A549 (cell line): ENCODE data around the gene IQGAP2. TPM values are rescaled to one million over a fixed set of nuclear protein-coding genes. Genes with fewer than 3 reads are reported as not detected.

Experiments
- ATAC-seq, 2 experiments: fragments of 200-7000 bp in 1 of 2; fragments of >200 bp in 1 of 2; cut with Nextera tagmentation in 1 of 2; cut with Tn5 transposase in 1 of 2; 3 replicates each; pipeline versions ENCODE4 v1.8.0 to v1.9.1; 2018 to 2020; ENCODE audit warnings: mild to moderate bottlenecking in 1 of 2, moderate library complexity in 1 of 2
- CTCF ChIA-PET: fragments of 300-600 bp; sonication (Branson Sonifier 250); formaldehyde crosslinking; extraction: SDS; loops from one replicate; lab custom pipeline; 2021; ENCODE audit warnings: antibody characterized with exemption, inconsistent platforms; lab: Yijun Ruan, JAX
- POLR2A ChIA-PET: fragments of 350-600 bp; formaldehyde crosslinking; extraction: SDS; loops from one replicate; lab custom pipeline; 2021; ENCODE audit warnings: antibody characterized with exemption, inconsistent platforms; lab: Yijun Ruan, JAX
- DNase-seq, 2 experiments: peaks; one replicate each; pipeline versions ENCODE4 v3.0.0 to v3.0.0-alpha.2; 2011 to 2016; ENCODE audit warnings: low read depth in 1 of 2, low spot score in 1 of 2
- FAIRE-seq: peaks from 2 replicates; lab custom pipeline; 2011; peaks lifted over from hg19 to GRCh38; lab: Jason Lieb, UNC
- H3K27ac ChIP-seq, 2 experiments: fragments of >200 bp; sonication (Bioruptor Twin); formaldehyde crosslinking; 3 replicates each; pipeline ENCODE4 v1.5.1; 2016 to 2017
- H3K4me1 ChIP-seq: fragments of >200 bp; sonication (Bioruptor Twin); formaldehyde crosslinking; 3 replicates; pipeline ENCODE4 v1.6.1; 2016
- H3K4me2 ChIP-seq: fragments of >200 bp; sonication (Bioruptor Twin); formaldehyde crosslinking; 3 replicates; pipeline ENCODE4 v1.6.1; 2016
- H3K4me3 ChIP-seq: fragments of >200 bp; sonication (Bioruptor Twin); formaldehyde crosslinking; 3 replicates; pipeline ENCODE4 v1.5.1; 2016
- H3K9me3 ChIP-seq: fragments of >200 bp; sonication (Bioruptor Twin); formaldehyde crosslinking; 3 replicates; pipeline ENCODE4 v1.6.1; 2016
- CBX8 ChIP-seq: fragments of 200-600 bp; sonication (generic); IDR thresholded peaks from 2 replicates; pipeline ENCODE4 v1.6.1; 2016
- EHMT2 ChIP-seq: fragments of 200-600 bp; sonication (generic); IDR thresholded peaks from 2 replicates; pipeline ENCODE4 v1.6.1; 2016; ENCODE audit warnings: antibody characterized with exemption, low read depth, mild to moderate bottlenecking, moderate library complexity
- EP300 ChIP-seq, 2 experiments: fragments of >200 bp; sonication (Bioruptor Twin); formaldehyde crosslinking; IDR thresholded peaks; 2 replicates in 1 of 2; 3 replicates in 1 of 2; pipeline ENCODE4 v1.6.1; 2016 to 2017
- FOSB ChIP-seq: fragments of 250-450 bp; sonication (Bioruptor Pico); IDR thresholded peaks from 2 replicates; pipeline ENCODE4 v1.5.0; 2020; ENCODE audit warnings: mild to moderate bottlenecking, moderate library complexity
- FOSL2 ChIP-seq, 2 experiments: fragments of 450-650 bp in 1 of 2; fragments of >200 bp in 1 of 2; sonication (Bioruptor Twin) in 1 of 2; formaldehyde crosslinking; IDR thresholded peaks; 2 replicates each; pipeline versions ENCODE4 v1.5.0 to v1.6.1; 2016 to 2020; ENCODE audit warnings: mild to moderate bottlenecking in 1 of 2, moderate library complexity in 1 of 2
- GATA3 ChIP-seq: IDR thresholded peaks from 2 replicates; pipeline ENCODE4 v1.6.1; 2012; ENCODE audit warnings: borderline replicate concordance
- HMGXB4 ChIP-seq: fragments of 250-450 bp; sonication (Bioruptor Pico); IDR thresholded peaks from 2 replicates; pipeline ENCODE4 v1.5.0; 2021; ENCODE audit warnings: mild to moderate bottlenecking, moderate library complexity, borderline replicate concordance
- HOXA7 ChIP-seq: fragments of 250-450 bp; sonication (Bioruptor Pico); IDR thresholded peaks from 2 replicates; pipeline ENCODE4 v1.5.0; 2020; ENCODE audit warnings: mild to moderate bottlenecking, moderate library complexity
- HOXB13 ChIP-seq: fragments of 250-450 bp; sonication (Bioruptor Pico); IDR thresholded peaks from 2 replicates; pipeline ENCODE4 v1.5.0; 2020; ENCODE audit warnings: low read depth, mild to moderate bottlenecking, moderate library complexity
- HOXB5 ChIP-seq: fragments of 250-450 bp; sonication (Bioruptor Pico); IDR thresholded peaks from 2 replicates; pipeline ENCODE4 v1.5.0; 2020; ENCODE audit warnings: mild to moderate bottlenecking, moderate library complexity
- JUNB ChIP-seq: fragments of >200 bp; sonication (Bioruptor Twin); formaldehyde crosslinking; IDR thresholded peaks from 2 replicates; pipeline ENCODE4 v1.6.1; 2016
- KDM5A ChIP-seq: fragments of 200-600 bp; sonication (generic); IDR thresholded peaks from 2 replicates; pipeline ENCODE4 v1.6.1; 2016; ENCODE audit warnings: antibody characterized with exemption, mild to moderate bottlenecking
- MYC ChIP-seq: IDR thresholded peaks from 2 replicates; pipeline ENCODE4 v1.6.1; 2012; ENCODE audit warnings: mild to moderate bottlenecking, inconsistent platforms, low read length, improper control_type of control experiment, borderline replicate concordance
- POLR2A ChIP-seq: IDR thresholded peaks from 2 replicates; pipeline ENCODE4 v1.6.1; 2012; ENCODE audit warnings: mild to moderate bottlenecking, low read length
- RNF2 ChIP-seq: fragments of 200-600 bp; sonication (generic); IDR thresholded peaks from 2 replicates; pipeline ENCODE4 v1.6.1; 2016; ENCODE audit warnings: low read depth, mild to moderate bottlenecking, antibody characterized with exemption, moderate library complexity, borderline replicate concordance
- SMC3 ChIP-seq: fragments of >200 bp; sonication (Bioruptor Twin); formaldehyde crosslinking; IDR thresholded peaks from 3 replicates; pipeline ENCODE4 v1.6.1; 2018; ENCODE audit warnings: inconsistent platforms
- SREBF2 ChIP-seq: fragments of 450-650 bp; IDR thresholded peaks from 2 replicates; pipeline ENCODE4 v1.6.1; 2014; ENCODE audit warnings: mild to moderate bottlenecking, moderate library complexity
- TFCP2L1 ChIP-seq: fragments of 250-450 bp; sonication (Bioruptor Pico); IDR thresholded peaks from 2 replicates; pipeline ENCODE4 v1.5.0; 2021; ENCODE audit warnings: mild to moderate bottlenecking
- TP53 ChIP-seq: fragments of 250-450 bp; sonication (Bioruptor Pico); IDR thresholded peaks from 2 replicates; pipeline ENCODE4 v1.5.0; 2021; ENCODE audit warnings: mild to moderate bottlenecking, moderate library complexity
- USF2 ChIP-seq: fragments of 450-650 bp; IDR thresholded peaks from 2 replicates; pipeline ENCODE4 v1.6.1; 2014; ENCODE audit warnings: antibody characterized with exemption
- ZC3H11A ChIP-seq: fragments of 450-650 bp; IDR thresholded peaks from 2 replicates; pipeline ENCODE4 v1.6.1; 2014; ENCODE audit warnings: antibody characterized with exemption, mild to moderate bottlenecking
- ZFP36 ChIP-seq: fragments of 450-650 bp; IDR thresholded peaks from 2 replicates; pipeline ENCODE4 v1.6.1; 2014; ENCODE audit warnings: borderline replicate concordance; ENCODE audit not compliant: partially characterized antibody
- ZNF302 ChIP-seq: fragments of 250-450 bp; sonication (Bioruptor Pico); IDR thresholded peaks from 2 replicates; pipeline ENCODE4 v1.9.0; 2021; ENCODE audit warnings: inconsistent platforms, mild to moderate bottlenecking, moderate library complexity
- WGBS: methylation state at CpG from one replicate; pipeline ENCODE4 v1.1.6; 2017; ENCODE audit errors: missing lambda C conversion rate; 5-methylcytosine and 5-hydroxymethylcytosine counted together
- polyA plus RNA-seq, 4 experiments: library from polyadenylated mRNA; depleted of rRNA in 3 of 4; stranded (reverse); fragments of >200 nt; fragmentation: RNase III in 1 of 4; extraction: RNeasy Plus Mini Kit Qiagen cat#74134 plus additional on column Dnase treatment in 1 of 4; gene quantifications; 2 replicates in 3 of 4; 3 replicates in 1 of 4; pipeline ENCODE4 v1.2.3, GENCODE V29; 2011 to 2017

Gene IQGAP2
- polyA plus RNA-seq, 2 of the 4 experiments (the other 2 are of a cell fraction), result 5.3 to 10.1 TPM

GRCh38 chr5:76384189-76384588, 18.9 kb upstream of the IQGAP2 start:
- POLR2A ChIA-PET, result no interaction called here
- Histone ChIP-seq H3K9me3 (no peaks in the 10 kb centered on the region), H3K27ac (no peak overlapping the region), H3K4me3 (no peak overlapping the region), H3K4me2 (no peak overlapping the region), H3K4me1 (no peaks in the 10 kb centered on the region)
- WGBS, result 75% methylated on average over 4 of the region's 4 CpGs
- CTCF ChIA-PET, result interaction anchor here (0.9 to 1.0 kb wide), 2 partner anchors 11 to 13 kb away, joined by 3 to 4 read pairs; no protein-coding TSS in a partner anchor
- FAIRE-seq (no peak), ATAC-seq (no peak), DNase-seq (no peak)
- TF ChIP-seq JUNB, result no peak
- no peak for TF ChIP-seq HOXB5 (CRISPR knock-in tag)
- TF ChIP-seq EP300 (IDR thresholded peaks at IDR 0.05), result no peak
- TF ChIP-seq FOSB, result no peak
- no peak for TF ChIP-seq GATA3
- TF ChIP-seq CBX8, result no peak
- no peak for TF ChIP-seq ZC3H11A

- DNase-seq (no peak), ATAC-seq (no peak), FAIRE-seq (no peak)
- WGBS, result 61% methylated on average over 3 of the region's 3 CpGs
- H3K4me1 ChIP-seq, result no peaks in the 10 kb centered on the region
- CTCF ChIA-PET, result interaction anchor here (0.9 kb wide), 1 partner anchor 13 kb away, joined by 3 read pairs; no protein-coding TSS in a partner anchor
- TF ChIP-seq TP53 (CRISPR knock-in tag) (no peak), EP300 (IDR thresholded peaks at IDR 0.05) (no peak), USF2 (no peak), POLR2A (no peak), FOSL2 (IDR thresholded peaks at IDR 0.05) (no peak), FOSL2 (CRISPR knock-in tag; IDR thresholded peaks at IDR 0.05) (no peak), TFCP2L1 (CRISPR knock-in tag) (no peak), HOXB13 (CRISPR knock-in tag) (no peak), HMGXB4 (CRISPR knock-in tag) (no peak)
- H3K4me2 ChIP-seq, result no peak overlapping the region
- no peaks in the 10 kb centered on the region for H3K9me3 ChIP-seq
- POLR2A ChIA-PET, result no interaction called here
- H3K4me3 ChIP-seq, result no peak overlapping the region
- H3K27ac ChIP-seq, result no peak overlapping the region
Observed at GRCh38 chr5:76384705-76385104, 18.4 kb upstream of the IQGAP2 start.

- H3K9me3 ChIP-seq, result no peaks in the 10 kb centered on the region
- no peak overlapping the region for H3K27ac ChIP-seq
- no peaks in the 10 kb centered on the region for H3K4me1 ChIP-seq
- TF ChIP-seq ZNF302 (CRISPR knock-in tag) (no peak), KDM5A (no peak), EHMT2 (no peak), RNF2 (no peak), MYC (no peak), ZFP36 (no peak), SMC3 (no peak), SREBF2 (no peak), HOXA7 (CRISPR knock-in tag) (no peak), FOSL2 (IDR thresholded peaks at IDR 0.05) (no peak), FOSL2 (CRISPR knock-in tag; IDR thresholded peaks at IDR 0.05) (no peak)
- TF ChIP-seq, all 56 proteins: peak for 0
- H3K4me2 ChIP-seq, result no peak overlapping the region
- no peak overlapping the region for H3K4me3 ChIP-seq
- ATAC-seq (no peak), DNase-seq (no peak), FAIRE-seq (no peak)
- POLR2A ChIA-PET, result no interaction called here
- CTCF ChIA-PET, result interaction anchor here (0.6 to 1.8 kb wide), 2 partner anchors 18 to 45 kb away, joined by 3 to 5 read pairs; partner anchors contain the start of gene IQGAP2
- WGBS, result 88% methylated on average over 5 of the region's 5 CpGs
Observed at GRCh38 chr5:76385540-76385939, 17.5 kb upstream of the IQGAP2 start.
